H1 (cell line): ENCODE measurements around the gene CXCR5. TPM values are rescaled to one million over a fixed set of nuclear protein-coding genes. Genes with fewer than 3 reads are reported as not detected.

Experiments used
- CTCF ChIA-PET: fragments of 300-600 bp; sonication (Branson Sonifier 250); formaldehyde crosslinking; loops from one replicate; lab custom pipeline; 2021; ENCODE audit not compliant: partially characterized antibody; lab: Charles Lee
- POLR2A ChIA-PET: fragments of 300-600 bp; sonication (Branson Sonifier 250); formaldehyde crosslinking; loops from one replicate; lab custom pipeline; 2021; ENCODE audit warnings: inconsistent platforms; ENCODE audit not compliant: partially characterized antibody; lab: Charles Lee
- DNase-seq, 2 experiments: peaks; one replicate each; pipeline versions ENCODE4 v3.0.0 to v3.0.0-alpha.2; 2010 to 2022; ENCODE audit warnings: low spot score in 2 of 2, low read depth in 1 of 2, mixed read lengths in 1 of 2
- FAIRE-seq: peaks from 2 replicates; lab custom pipeline; 2011; peaks lifted over from hg19 to GRCh38; lab: Jason Lieb, UNC
- H2AFZ ChIP-seq: 2 replicates; pipeline ENCODE4 v1.8.1; 2012; ENCODE audit warnings: low read length, inconsistent platforms
- H2AK5ac ChIP-seq: 2 replicates; pipeline ENCODE4 v1.6.1; 2013; ENCODE audit warnings: low read depth, low read length
- H2BK120ac ChIP-seq: replicated peaks from 2 replicates; pipeline ENCODE3; 2013; ENCODE audit warnings: low read depth, low read length, inconsistent platforms
- H2BK12ac ChIP-seq: 2 replicates; pipeline ENCODE4 v1.6.1; 2013; ENCODE audit warnings: low read depth, low read length
- H2BK15ac ChIP-seq: 2 replicates; pipeline ENCODE4 v1.6.1; 2013; ENCODE audit warnings: low read length
- H2BK20ac ChIP-seq: 2 replicates; pipeline ENCODE4 v1.6.1; 2013; ENCODE audit warnings: low read length
- H2BK5ac ChIP-seq: 2 replicates; pipeline ENCODE4 v1.6.1; 2013; ENCODE audit warnings: low read depth, low read length
- H3K14ac ChIP-seq: 2 replicates; pipeline ENCODE4 v1.6.1; 2013; ENCODE audit warnings: inconsistent platforms; ENCODE audit not compliant: insufficient read length
- H3K18ac ChIP-seq: 2 replicates; pipeline ENCODE4 v1.6.1; 2013; ENCODE audit warnings: low read length; ENCODE audit errors: extremely low read depth
- H3K23ac ChIP-seq: 2 replicates; pipeline ENCODE4 v1.6.1; 2013; ENCODE audit warnings: inconsistent platforms; ENCODE audit not compliant: insufficient read length
- H3K23me2 ChIP-seq: 2 replicates; pipeline ENCODE4 v1.6.1; 2013; ENCODE audit warnings: low read depth, low read length
- H3K27ac ChIP-seq: 2 replicates; pipeline ENCODE4 v1.6.1; 2011; ENCODE audit warnings: low read depth, low read length, inconsistent platforms
- H3K27me3 ChIP-seq, 4 experiments: replicated peaks in 1 of 4; 1 replicate in 1 of 4; 2 replicates in 3 of 4; pipeline versions ENCODE4 v1.6.1 to v1.8.1; 2011 to 2013; ENCODE audit warnings: low read length in 3 of 4, mild to moderate bottlenecking in 3 of 4, inconsistent platforms in 2 of 4, mixed read lengths in 2 of 4, moderate library complexity in 1 of 4; ENCODE audit not compliant: control insufficient read depth in 3 of 4, insufficient read depth in 3 of 4; ENCODE audit errors: extremely low read depth in 1 of 4
- H3K36me3 ChIP-seq, 4 experiments: 2 replicates each; pipeline versions ENCODE4 v1.6.1 to v1.8.1; 2011 to 2013; ENCODE audit warnings: mild to moderate bottlenecking in 4 of 4, low read length in 3 of 4, moderate library complexity in 2 of 4, control low read depth in 1 of 4, inconsistent platforms in 1 of 4; ENCODE audit not compliant: insufficient read depth in 4 of 4, control insufficient read depth in 2 of 4
- H3K4ac ChIP-seq: replicated peaks from 2 replicates; pipeline ENCODE3; 2013; ENCODE audit warnings: low read length, low read depth, mixed read lengths, inconsistent platforms; ENCODE audit not compliant: insufficient read length
- H3K4me1 ChIP-seq, 4 experiments: replicated peaks in 1 of 4; 1 replicate in 1 of 4; 2 replicates in 3 of 4; pipeline versions ENCODE4 v1.6.1 to v1.8.1; 2011 to 2013; ENCODE audit warnings: low read length in 3 of 4, inconsistent platforms in 2 of 4, mixed read lengths in 1 of 4; ENCODE audit not compliant: insufficient read depth in 4 of 4, control insufficient read depth in 3 of 4
- H3K4me2 ChIP-seq, 2 experiments: 2 replicates each; pipeline versions ENCODE4 v1.6.1 to v1.8.1; 2011 to 2013; ENCODE audit warnings: low read depth in 2 of 2, low read length in 2 of 2, control low read depth in 1 of 2, inconsistent platforms in 1 of 2, mild to moderate bottlenecking in 1 of 2; ENCODE audit not compliant: insufficient read depth in 1 of 2
- H3K4me3 ChIP-seq, 4 experiments: fragments of 200-600, 300-600 bp in 1 of 4; sonication (generic), shearing (Covaris generic), sonication (Bioruptor Twin) in 1 of 4; 2 replicates each; pipeline versions ENCODE4 v1.5.1 to v1.8.1; 2011 to 2016; ENCODE audit warnings: low read length in 4 of 4, low read depth in 3 of 4, control low read depth in 2 of 4, inconsistent platforms in 2 of 4, mild to moderate bottlenecking in 2 of 4, mixed read lengths in 1 of 4, moderate library complexity in 1 of 4; ENCODE audit not compliant: insufficient read depth in 2 of 4; ENCODE audit errors: extremely low read depth in 1 of 4
- H3K56ac ChIP-seq: replicated peaks from 2 replicates; pipeline ENCODE3; 2013; ENCODE audit warnings: low read depth, mild to moderate bottlenecking, mixed read lengths, low read length, inconsistent platforms; ENCODE audit not compliant: insufficient read length
- H3K79me1 ChIP-seq: 2 replicates; pipeline ENCODE4 v1.6.1; 2013; ENCODE audit warnings: low read depth, low read length, control low read depth
- H3K79me2 ChIP-seq, 2 experiments: 2 replicates each; pipeline versions ENCODE4 v1.6.1 to v1.8.1; 2012 to 2013; ENCODE audit warnings: low read length in 2 of 2, mild to moderate bottlenecking in 2 of 2, inconsistent platforms in 1 of 2; ENCODE audit not compliant: insufficient read depth in 2 of 2, control insufficient read depth in 1 of 2
- H3K9ac ChIP-seq, 4 experiments: replicated peaks in 1 of 4; 1 replicate in 1 of 4; 2 replicates in 3 of 4; pipeline versions ENCODE4 v1.6.1 to v1.8.1; 2011 to 2013; ENCODE audit warnings: low read depth in 3 of 4, low read length in 3 of 4, control low read depth in 2 of 4, mild to moderate bottlenecking in 2 of 4, moderate library complexity in 2 of 4, inconsistent platforms in 1 of 4; ENCODE audit errors: extremely low read depth in 1 of 4
- H3K9me3 ChIP-seq, 2 experiments: 2 replicates each; pipeline versions ENCODE4 v1.6.1 to v1.8.1; 2012 to 2013; ENCODE audit warnings: mild to moderate bottlenecking in 2 of 2, moderate library complexity in 2 of 2, control low read depth in 1 of 2, inconsistent platforms in 1 of 2, low read depth in 1 of 2, low read length in 1 of 2, mixed read lengths in 1 of 2; ENCODE audit not compliant: insufficient read depth in 2 of 2
- H4K20me1 ChIP-seq, 2 experiments: replicated peaks in 1 of 2; 2 replicates each; pipeline versions ENCODE3 to v1.8.1; 2011 to 2013; ENCODE audit warnings: inconsistent platforms in 2 of 2, low read length in 2 of 2, mild to moderate bottlenecking in 1 of 2; ENCODE audit not compliant: insufficient read depth in 2 of 2, control insufficient read depth in 1 of 2
- H4K5ac ChIP-seq: 2 replicates; pipeline ENCODE4 v1.6.1; 2013; ENCODE audit warnings: low read length, low read depth, mixed read lengths, inconsistent platforms; ENCODE audit not compliant: insufficient read length
- H4K8ac ChIP-seq: 2 replicates; pipeline ENCODE4 v1.8.0; 2013; ENCODE audit warnings: mild to moderate bottlenecking, moderate library complexity, low read length, inconsistent platforms; ENCODE audit not compliant: insufficient read depth; ENCODE audit errors: extremely low read depth
- H4K91ac ChIP-seq: replicated peaks from 2 replicates; pipeline ENCODE3; 2013; ENCODE audit warnings: low read length, mixed read lengths, inconsistent platforms; ENCODE audit not compliant: insufficient read length
- BCL11A ChIP-seq, 2 experiments: IDR thresholded peaks; one replicate each; pipeline ENCODE4 v1.6.1; 2011; ENCODE audit warnings: low read depth in 2 of 2, low read length in 2 of 2, mild to moderate bottlenecking in 2 of 2
- EGR1 ChIP-seq: IDR thresholded peaks from 2 replicates; pipeline ENCODE4 v1.6.1; 2011; ENCODE audit warnings: low read depth, low read length, borderline replicate concordance
- KDM5A ChIP-seq: fragments of 200-600 bp; IDR thresholded peaks from 2 replicates; pipeline ENCODE4 v1.7.1; 2012; ENCODE audit warnings: mild to moderate bottlenecking, low read length, inconsistent platforms, mixed read lengths
- SP4 ChIP-seq: IDR thresholded peaks from 2 replicates; pipeline ENCODE4 v1.6.1; 2012; ENCODE audit warnings: low read length, inconsistent platforms
- USF2 ChIP-seq: IDR thresholded peaks from 2 replicates; pipeline ENCODE4 v1.6.1; 2011; ENCODE audit warnings: low read length, improper control_type of control experiment
- WGBS, 2 experiments: shearing (Covaris generic) in 1 of 2; methylation state at CpG; one replicate each; pipeline versions ENCODE4 v1.1.6 to v1.1.7; 2013 to 2015; ENCODE audit warnings: low lambda C conversion rate in 2 of 2, mixed read lengths in 2 of 2, inconsistent platforms in 1 of 2, low coverage in 1 of 2, missing lambda C conversion rate in 1 of 2; ENCODE audit not compliant: insufficient replicate concordance in 2 of 2, insufficient coverage in 1 of 2, insufficient read length in 1 of 2; ENCODE audit errors: extremely low coverage in 1 of 2, missing lambda C conversion rate in 1 of 2; 5-methylcytosine and 5-hydroxymethylcytosine counted together
- polyA plus RNA-seq, 7 experiments: library from polyadenylated mRNA; depleted of rRNA in 3 of 7; stranded (reverse) in 5 of 7; unstranded in 2 of 7; fragments of >200 nt in 5 of 7; fragments of 200-250 nt in 2 of 7; gene quantifications; 1 replicate in 5 of 7; 2 replicates in 1 of 7; 4 replicates in 1 of 7; pipeline versions ENCODE4 v1.2.1 to v1.2.3, GENCODE V29; 2011 to 2013; ENCODE audit warnings: missing spikeins in 2 of 7, mixed read lengths in 2 of 7
- total RNA-seq: library from RNA; stranded (reverse); fragmentation: NEBNext Ultra II Directional; extraction: Animal tissue kit (Norgen Biotek cat#: 25700); gene quantifications from 2 replicates; pipeline ENCODE4 v1.2.1, GENCODE V29; 2021
- TF ChIP-seq, protein P1 (sequence below): IDR thresholded peaks from 2 replicates; pipeline ENCODE4 v1.6.1; 2012; ENCODE audit warnings: low read length, inconsistent platforms

Gene CXCR5
- total and polyA plus RNA-seq, 2 of the 8 experiments (the other 6 are each of a cell fraction or from before 2014, with no cell fraction given), result not detected

DNA sequence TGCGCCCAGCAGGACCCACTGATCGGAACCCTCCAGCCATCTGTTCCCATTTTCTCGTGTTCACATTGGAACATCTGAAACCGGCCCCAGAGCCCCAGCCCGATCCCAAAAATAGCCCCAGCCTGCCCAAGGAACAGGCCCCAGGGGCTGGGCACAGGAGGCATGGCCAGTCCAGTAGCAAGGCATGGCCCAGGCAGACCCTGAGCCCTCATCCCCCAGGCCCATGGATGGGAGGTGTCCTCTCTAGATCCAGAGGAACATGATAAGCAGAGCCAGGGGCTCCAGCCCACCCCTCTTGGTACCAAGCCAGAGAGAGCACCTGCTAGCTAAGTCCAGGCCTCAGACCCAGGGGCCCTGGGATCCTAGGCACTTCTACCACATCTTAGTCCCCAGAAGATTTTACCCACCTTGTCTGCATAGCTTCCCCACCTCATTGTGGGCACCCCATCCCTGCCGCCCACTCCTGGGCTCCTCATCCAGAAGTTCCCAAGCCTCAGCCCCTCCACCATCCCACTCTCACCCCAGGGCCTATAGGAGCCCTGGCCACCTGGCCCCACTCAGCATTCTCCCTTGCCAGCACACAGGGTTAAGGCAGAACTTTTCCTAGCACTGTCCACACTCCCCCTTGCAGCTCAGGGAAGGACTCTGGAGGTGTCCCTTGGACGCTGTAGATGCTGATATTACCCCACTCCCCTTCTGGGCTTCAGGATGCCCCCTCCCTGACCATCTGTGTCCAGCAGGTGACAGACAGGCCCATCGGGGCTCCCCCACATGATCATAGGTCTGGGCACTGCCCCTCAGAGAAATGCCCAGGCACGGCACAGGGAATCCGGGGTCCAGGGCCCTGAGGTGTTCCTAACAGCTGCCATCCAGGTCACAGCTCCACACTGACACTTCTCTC lies 32.5 kb downstream of the CXCR5 start:
- peak overlapping the region; percentile 6 for H4K5ac ChIP-seq
- DNase-seq, result no peak
- ChIA-PET POLR2A (interaction anchor here (0.6 to 10.7 kb wide), 4 partner anchors 21 to 293 kb away, joined by 3 to 61 read pairs (median 3); partner anchors contain the start of gene DDX6), CTCF (interaction anchor here (0.5 to 1.2 kb wide), 6 partner anchors 27 to 222 kb away, joined by 3 to 4 read pairs (median 3); partner anchors contain the start of gene CXCR5)
- peak overlapping the region; percentile 55 to 70 for H3K4me2 ChIP-seq
- peak overlapping the region; percentile 75 for H3K18ac ChIP-seq
- no peak for FAIRE-seq
- H4K20me1 ChIP-seq, result no peaks in the 10 kb centered on the region
- H3K23me2 ChIP-seq, result peaks cover 16% of the 10 kb centered on the region
- H3K14ac ChIP-seq, result no peak overlapping the region
- peak overlapping the region; percentile 77 for H4K91ac ChIP-seq
- H2AFZ ChIP-seq, result no peak overlapping the region
- peak overlapping the region; percentile 99 for H2BK15ac ChIP-seq
- no peaks in the 10 kb centered on the region for H3K27me3 ChIP-seq
- H3K4me3 ChIP-seq, result peak overlapping the region in 1 of 4 experiments; percentile 46; a peak in 1 of 8 replicates
- no peak overlapping the region for H3K23ac ChIP-seq
- H4K8ac ChIP-seq, result no peak overlapping the region; the same call in 1 of the 2 replicates
- peak overlapping the region; percentile 84; the same call in 1 of the 2 replicates for H2BK20ac ChIP-seq
- no peaks in the 10 kb centered on the region for H3K36me3 ChIP-seq
- H3K9ac ChIP-seq, result peak overlapping the region in 2 of 4 experiments; percentile 33 to 45; a peak in 3 of 7 replicates
- peaks cover 25 to 84% (median 80%) of the 10 kb centered on the region in 4 experiments for H3K4me1 ChIP-seq
- H3K79me2 ChIP-seq, result peaks cover 0 to 80% of the 10 kb centered on the region in 2 experiments; a peak in 3 of 4 replicates
- no peaks in the 10 kb centered on the region for H3K9me3 ChIP-seq
- peak overlapping the region; percentile 91; the same call in 1 of the 2 replicates for H2AK5ac ChIP-seq
- H3K4ac ChIP-seq, result peak overlapping the region; percentile 61
- peak overlapping the region; percentile 75 for H3K27ac ChIP-seq
- peak overlapping the region; percentile 3 for H3K56ac ChIP-seq
- no peak overlapping the region for H2BK120ac ChIP-seq
- WGBS, 2 experiments, result 74% methylated on average over 9 of the region's 10 CpGs; no CpG with 5 or more reads in 1 of the 2 experiments
- peak overlapping the region; percentile 93 for H2BK5ac ChIP-seq
- H2BK12ac ChIP-seq, result peak overlapping the region; percentile 85
- peaks cover 14% of the 10 kb centered on the region for H3K79me1 ChIP-seq
- no peak for TF ChIP-seq BCL11A (IDR thresholded peaks at IDR 0.05; ENCODE audit: low read depth in 2 of 2, low read length in 2 of 2)
- TF ChIP-seq USF2, result no peak
- no peak for TF ChIP-seq EGR1
- no peak for TF ChIP-seq KDM5A
- TF ChIP-seq, protein P1, sequence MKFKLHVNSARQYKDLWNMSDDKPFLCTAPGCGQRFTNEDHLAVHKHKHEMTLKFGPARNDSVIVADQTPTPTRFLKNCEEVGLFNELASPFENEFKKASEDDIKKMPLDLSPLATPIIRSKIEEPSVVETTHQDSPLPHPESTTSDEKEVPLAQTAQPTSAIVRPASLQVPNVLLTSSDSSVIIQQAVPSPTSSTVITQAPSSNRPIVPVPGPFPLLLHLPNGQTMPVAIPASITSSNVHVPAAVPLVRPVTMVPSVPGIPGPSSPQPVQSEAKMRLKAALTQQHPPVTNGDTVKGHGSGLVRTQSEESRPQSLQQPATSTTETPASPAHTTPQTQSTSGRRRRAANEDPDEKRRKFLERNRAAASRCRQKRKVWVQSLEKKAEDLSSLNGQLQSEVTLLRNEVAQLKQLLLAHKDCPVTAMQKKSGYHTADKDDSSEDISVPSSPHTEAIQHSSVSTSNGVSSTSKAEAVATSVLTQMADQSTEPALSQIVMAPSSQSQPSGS, result no peak
- no peak for TF ChIP-seq SP4
